GM19328 (cell line): ENCODE measurements around the gene SLIT3.

ENCODE experiments used
- ATAC-seq: cut with Tn5 transposase; IDR thresholded peaks from one replicate; pipeline ENCODE4 v1.9.1; 2021; ENCODE audit warnings: mild to moderate bottlenecking, moderate library complexity; ENCODE audit not compliant: unreplicated experiment

Gene SLIT3

DNA sequence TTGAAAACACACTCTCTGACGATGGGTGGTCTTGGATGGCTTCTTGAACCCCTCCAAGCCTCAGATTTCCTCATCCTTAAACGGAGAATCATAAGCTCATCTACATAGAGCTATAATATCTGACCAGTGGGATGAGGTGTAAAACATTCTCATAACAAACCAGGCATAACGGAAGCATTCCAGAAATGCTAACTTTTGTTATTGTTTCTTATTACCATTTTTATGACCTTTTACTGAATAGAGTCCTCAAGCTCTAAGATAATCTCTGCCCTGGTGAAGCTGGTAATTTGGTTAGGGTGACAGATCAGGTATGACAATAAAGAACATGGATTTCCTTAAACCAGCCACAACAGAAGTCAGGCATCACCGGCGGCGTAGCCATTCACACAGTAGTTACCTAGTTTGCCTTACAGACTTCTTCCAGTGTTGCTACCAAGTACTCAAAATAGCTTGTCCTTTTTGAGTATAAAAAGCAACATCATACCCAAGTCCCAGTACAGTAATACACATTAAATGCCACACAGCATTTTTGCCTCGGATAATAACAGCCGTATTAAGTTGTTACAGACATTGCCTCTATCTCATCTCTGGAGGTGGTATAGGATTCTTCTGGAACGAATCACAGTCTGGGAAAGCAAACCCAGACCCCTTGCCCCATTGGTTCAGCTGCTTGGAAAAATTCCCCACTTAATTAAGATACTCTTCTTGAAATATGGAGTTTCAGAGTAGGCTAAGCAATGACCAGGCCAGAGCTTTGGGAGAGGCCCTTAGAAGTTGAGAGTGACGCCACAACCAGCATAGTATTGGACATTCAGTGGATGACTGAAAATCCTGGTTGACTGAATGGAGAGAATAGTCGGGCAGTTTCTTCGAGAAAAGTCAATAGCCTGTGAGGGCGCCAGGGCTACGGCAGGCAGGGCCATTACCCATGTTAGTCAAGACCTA, 252.5 kb downstream of the SLIT3 start:
- ATAC-seq, result no peak

DNA sequence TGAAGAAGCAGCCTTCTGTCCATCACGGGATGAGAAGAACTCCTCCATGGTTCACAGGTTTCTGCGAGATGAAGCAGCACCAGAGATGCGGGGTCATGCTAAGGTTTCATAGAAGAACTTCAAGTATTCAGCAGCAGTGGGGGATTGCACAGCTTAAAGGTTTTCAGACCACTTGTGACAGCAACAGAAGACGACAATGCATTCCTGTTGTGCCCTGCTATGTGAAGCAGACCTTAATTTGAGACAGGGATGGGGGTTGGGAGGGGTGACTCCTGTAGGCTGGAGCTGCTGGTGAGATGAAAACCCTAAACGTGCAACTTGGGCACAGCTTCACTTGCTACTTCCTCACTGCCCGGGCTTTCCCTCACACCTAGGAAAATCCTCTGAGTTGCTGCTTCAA, 256.0 kb downstream of the SLIT3 start:
- ATAC-seq, result no peak

DNA sequence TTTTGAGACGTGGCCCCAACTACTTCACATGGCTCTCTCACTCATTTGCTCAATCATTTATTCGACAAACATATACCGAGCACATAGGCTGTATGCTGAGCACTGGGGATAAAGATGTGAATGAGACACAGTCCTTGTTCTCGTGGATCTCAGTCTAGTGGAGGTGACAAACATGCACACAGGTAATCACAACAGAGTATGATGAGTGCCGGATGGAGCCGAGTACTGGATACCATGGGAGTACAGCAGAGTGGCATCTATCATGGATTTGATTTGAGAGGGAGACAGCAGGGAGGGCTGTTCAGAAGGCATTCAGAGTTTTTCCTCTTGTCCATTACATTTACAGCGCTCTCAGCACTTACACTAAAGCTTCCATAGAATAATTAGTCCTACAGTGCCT, 259.8 kb downstream of the SLIT3 start:
- no peak for ATAC-seq

DNA sequence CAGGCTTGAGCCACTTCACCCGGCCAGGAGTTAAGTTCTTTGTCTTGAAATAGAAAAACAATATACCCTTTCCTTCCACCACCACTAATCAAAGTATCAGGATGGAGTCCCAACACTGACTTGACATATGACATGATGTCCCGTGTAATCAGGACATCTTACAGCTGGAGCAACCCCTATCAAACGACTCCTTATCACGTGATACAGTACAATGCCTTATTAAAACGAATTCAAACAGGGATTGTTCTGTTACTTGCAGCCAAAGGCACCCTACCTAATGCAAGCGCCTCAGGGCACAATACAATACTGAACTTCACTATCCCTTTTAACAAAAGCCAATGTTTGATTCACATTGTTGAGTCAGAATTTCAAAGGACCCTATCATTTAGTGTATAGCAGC, 261.3 kb downstream of the SLIT3 start:
- no peak for ATAC-seq

DNA sequence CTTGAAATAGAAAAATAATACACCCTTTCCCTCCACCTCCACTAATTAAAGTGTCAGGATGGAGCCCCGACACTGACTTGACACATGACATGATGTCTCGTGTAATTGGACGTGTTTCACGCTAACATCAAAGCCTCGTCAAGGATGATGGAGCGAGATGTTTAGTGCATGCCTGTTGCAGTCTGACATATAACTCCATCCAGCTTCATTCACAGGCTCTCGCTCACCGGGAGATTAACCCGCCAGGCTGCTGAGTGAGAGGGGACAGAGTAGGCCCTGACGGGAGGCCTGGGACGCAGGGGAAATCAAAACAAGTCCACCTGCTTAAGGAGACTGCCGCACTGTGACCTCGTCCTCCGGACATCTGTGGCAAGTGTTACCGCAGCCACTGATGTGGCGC, 263.5 kb downstream of the SLIT3 start:
- no peak for ATAC-seq

DNA sequence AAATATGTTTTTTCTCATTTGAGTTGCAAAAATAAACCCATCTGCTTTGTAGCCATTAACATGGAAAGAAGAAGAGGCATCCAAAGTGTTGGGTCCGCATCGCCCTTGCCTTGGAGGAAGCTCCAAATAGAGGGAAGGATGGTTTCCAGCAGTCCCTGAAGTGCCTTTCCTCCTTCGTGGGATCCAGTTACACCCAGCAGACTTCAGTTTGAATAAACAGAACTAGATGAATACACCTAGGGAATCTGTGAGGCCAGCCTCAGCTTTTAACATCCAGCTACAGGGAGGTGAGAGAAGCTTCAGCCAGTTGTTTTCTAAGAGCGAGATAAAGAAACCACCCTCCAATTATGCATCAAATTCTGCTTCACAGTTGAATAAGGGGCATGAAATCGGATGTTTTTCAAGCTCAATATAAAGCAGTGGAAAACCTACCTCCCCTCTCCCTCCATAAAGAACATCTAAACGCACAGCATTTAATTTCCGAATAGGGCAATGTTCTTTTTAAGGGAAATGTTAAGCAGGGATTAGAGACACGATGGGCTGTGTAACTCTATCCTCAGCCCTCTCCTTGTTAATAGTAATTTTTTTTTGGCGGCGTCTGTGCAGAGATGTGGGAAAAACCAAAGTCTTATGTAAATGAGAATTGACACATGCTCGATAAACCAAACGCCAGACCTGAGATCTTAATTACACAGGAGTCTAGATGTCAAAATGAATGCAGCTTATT, 264.7 kb downstream of the SLIT3 start:
- no peak for ATAC-seq

DNA sequence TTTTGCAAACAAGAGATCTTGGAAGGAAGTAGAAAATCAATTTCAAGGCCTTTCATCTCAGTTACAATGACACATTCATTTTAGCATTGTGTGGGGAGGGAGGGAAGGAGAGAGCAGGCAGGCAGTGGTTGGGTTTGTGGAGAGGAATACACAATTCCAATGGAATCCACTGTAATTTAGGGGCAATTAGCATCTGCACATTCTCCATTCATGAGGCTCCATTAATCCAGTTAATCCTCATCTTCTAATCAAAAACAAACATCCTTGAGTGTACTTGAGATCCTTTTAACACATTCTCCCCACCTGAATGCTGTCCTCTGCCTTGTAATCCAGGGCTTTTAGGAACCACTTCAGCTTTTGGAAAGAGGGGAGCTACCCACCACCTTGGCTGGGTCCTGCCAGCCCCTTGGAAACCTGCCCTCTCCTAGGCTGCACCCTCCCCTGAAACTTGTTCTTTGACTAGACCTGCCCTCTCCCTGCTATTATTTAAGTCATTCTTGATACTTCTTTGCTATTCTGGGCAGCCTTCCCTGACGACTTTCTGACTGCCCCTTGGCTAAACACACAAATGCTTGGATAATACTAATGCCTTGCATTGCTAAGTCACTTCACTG, 271.2 kb downstream of the SLIT3 start:
- ATAC-seq, result no peak

DNA sequence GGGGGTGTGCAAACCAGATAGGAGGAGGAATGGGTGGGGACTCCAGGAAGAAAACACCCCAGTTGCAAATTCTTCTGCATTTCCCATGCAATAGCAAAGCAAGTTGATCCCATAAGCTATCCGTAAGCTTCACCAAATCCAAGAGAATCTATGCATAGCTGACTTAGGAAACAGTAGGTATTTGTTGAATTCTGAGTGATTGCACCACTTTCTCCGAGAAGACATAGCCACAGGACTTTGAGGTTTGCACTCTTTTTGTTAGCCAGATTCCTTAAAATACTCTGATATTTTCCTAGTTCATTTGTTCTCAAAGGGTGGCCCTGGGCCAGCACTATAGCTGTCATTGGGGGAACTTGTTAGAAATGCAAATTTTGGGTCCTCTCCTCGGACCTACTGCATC, 271.9 kb downstream of the SLIT3 start:
- no peak for ATAC-seq

DNA sequence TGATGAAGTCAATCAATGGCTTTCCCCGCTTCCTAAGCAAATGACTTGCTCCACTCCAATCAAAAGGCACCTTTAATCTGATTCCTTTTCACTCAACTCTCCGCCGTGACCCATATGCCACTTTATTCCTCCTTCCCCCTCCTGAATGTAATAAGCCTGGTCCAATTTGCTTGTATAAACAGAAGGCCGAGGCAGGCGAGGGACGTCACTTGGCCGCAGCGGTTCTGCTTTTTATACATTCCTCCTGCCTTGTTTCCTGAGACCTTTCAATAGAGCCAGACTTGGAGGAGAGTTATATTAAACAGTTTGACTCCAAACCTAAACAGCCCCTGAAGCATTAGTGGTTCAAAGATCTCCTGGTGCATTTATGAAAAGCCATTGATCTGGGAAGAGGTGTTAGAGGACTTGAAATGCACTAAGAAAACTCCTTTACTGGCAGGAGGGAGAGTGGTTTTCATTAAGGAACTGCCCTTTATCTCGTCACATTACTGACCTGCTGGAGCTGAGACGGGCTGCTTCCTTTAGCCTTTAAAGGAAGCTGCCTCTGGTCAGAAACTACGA, 273.4 kb downstream of the SLIT3 start:
- ATAC-seq, result no peak

DNA sequence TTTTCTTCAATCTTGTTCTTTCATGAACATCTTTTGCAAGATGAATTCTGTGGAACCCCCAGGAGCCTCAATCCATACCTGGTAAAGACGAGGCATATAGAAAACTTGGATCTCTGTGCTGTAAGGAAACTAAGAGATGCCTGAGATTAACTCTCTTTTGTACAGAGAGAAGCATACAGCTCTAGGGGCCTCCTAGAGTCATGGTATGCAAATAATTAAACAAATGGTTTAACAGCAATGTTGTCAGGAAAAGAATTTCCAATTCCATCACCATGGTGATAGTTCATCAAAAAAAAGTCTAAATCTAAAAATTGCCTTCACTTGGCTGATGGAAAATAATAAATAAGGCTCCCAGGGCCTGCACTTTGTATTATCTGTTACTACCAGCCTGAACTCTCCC, 275.4 kb downstream of the SLIT3 start:
- ATAC-seq, result no peak

DNA sequence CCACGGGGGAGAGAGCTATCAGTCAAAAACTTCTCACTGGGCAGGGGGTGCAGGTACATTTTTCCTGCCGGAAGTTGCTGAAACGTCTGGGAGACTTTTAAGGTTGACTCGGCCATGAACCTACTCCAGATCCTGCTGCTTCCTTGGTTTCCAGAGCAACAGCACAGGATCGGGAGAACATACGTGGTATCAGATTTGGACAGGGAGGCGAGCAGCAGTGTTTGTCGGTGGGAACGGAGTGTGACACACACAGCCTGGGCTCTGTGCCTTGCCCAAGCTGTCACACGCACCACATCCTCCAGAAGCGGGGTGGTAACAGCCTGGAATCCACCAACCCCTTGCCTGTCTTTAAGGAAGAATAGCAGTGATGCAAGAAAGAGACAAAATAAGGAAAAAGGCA, 276.5 kb downstream of the SLIT3 start:
- ATAC-seq, result no peak

DNA sequence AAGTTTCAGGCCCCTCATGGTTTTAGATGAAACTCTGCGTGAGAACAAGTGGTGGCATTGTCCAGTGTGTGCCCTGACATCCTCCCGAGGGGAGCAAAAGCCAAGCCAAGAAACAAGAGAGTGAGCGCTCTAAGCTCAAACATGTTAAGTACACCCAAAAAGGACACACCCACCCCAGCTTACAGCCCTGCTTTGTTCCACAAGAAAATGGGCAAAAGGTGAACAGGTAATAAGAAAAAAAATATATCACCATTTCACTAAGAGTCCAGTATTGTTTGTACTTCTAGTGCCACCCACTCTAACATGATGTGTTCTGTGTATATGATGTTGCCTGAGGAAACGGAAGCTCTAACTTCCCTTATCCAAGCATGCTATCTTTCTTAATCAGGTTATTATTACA, 278.2 kb downstream of the SLIT3 start:
- no peak for ATAC-seq

DNA sequence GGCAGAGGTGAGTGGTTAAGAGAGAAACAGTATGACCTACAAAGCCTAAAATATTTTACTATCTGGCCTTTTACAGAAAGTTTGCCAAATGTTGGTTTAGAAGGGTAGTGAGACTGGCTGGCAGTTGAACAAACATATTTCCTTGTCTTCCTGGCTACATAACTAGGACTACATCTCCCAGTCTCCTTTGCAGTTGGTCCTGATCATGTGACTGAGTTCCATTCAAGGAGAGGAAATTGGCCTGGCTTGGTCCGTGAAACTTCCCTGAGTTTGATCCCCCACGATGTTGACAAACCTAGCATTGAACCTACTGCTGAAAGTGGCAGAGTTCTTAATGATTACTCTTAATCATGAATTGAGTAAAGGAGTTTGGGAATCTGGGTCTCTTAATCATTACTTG, 280.8 kb downstream of the SLIT3 start:
- ATAC-seq, result no peak

DNA sequence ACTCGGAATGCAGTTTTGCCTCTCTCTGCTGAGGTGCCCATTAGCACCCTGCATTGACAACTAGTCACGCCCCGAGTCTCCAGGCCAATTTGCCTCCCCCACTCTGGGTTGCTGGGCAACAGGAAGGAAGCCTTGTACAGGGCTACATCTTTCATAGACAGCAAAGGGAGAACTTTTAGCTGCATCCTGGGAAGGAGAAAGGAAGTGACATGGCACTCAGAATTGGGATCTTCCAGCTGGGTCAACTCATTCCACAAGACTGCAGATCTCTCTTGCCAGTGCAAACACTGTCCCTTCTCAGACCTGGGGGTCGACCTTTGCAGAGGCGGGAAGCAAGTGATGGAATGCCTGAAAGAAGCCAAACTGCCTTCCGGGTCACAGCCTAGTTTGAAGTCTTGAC, 282.0 kb downstream of the SLIT3 start:
- no peak for ATAC-seq

DNA sequence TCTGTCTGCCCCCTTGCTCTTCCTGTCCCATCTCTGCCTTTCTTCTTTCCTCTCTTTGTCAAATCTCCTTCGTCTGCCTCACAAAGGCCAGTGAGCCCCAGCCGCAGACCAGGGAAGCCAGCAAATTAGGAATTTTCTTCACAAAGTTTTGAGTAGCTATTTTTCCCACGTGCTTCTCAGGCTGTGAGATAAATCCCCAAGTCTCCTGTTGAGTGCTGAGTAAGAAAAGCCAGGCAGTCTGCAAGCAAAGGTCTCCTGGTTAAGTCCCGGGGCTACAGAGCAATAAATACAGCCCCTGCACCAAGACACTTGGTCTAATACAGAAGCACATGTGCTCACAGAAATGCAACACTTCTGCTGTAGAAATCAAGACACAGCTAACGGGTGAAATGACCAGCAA, 284.9 kb downstream of the SLIT3 start:
- ATAC-seq, result no peak

DNA sequence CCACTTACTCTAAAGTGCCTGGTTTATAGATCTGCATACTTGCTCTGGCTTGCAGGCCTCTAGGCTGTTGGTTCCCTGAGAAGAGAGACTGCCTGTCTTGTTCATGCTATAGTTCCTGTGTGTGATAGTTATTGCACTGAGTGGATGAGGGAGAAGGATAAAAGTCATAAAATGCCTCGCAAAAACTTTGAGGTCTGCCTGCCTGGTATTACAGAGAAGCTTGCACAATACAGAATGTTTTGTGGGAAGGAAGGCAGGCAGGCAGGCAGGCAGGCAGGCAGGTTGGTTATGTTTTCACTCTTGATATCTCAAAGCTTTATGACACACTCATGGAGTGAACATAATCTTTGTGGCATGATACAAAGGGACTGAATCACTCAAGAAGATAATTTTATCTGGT, 287.1 kb downstream of the SLIT3 start:
- no peak for ATAC-seq

DNA sequence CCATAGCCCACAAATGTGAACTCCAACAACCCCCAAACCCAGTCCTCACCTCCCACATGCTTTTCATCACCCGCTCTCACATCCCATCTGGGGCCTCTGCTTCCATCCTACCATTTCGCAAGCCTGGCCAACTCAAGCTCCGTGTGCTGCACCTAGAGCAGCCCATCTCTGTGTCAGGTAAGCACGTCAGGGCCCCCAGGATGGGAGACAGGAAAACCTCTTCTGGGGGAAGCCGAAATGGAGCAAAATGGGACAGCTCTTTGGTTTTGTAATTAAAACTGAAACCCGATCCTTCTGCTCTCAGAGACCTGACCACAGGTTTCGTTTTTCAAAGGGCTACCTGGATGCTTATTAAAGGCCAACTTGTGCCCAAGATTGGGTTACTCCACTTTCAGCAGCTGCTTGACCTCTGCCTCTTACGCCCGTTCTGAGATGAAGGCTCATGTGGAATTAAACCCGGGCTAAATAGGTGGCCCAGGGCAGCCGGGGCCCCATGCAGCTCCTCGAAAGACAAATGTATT, 287.7 kb downstream of the SLIT3 start:
- ATAC-seq, result no peak

DNA sequence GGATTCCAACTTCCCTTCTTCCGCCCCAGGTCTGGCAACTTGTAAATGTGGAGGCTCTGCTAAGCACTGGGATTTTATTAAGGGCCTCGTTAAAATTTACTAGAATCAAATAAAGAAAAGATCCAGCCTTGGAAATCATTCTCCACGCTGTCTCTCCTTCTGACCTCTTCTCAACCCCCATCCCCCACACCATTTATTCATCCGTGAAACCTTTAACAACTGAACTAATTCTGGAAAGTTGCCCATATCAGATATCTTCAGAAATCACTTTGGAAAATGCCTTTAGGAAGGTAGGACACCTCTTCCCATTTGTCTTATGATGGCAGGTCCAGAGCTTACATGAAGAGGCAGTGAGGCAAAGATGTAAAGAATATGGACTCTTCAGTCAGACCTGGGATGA, 288.5 kb downstream of the SLIT3 start:
- ATAC-seq, result no peak

DNA sequence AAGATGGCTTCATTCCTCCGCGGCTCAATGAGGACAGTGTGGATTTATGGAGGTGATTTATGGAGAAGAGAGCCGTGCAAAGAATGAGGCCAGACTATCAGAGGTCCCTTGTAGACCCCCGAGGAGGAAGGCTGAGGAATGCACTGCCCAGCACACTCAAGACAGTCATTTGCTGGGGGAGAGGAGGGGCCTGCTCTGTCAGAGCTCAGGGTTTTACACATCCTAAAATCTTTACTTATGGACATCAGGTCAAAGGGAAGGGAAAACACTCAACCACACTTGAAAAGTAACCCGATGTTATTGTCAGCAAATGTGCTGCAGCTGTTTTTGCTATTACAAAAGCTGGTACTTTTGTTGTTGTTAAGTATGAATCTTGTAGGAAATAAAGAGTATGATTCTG, 289.5 kb downstream of the SLIT3 start:
- ATAC-seq, result no peak

DNA sequence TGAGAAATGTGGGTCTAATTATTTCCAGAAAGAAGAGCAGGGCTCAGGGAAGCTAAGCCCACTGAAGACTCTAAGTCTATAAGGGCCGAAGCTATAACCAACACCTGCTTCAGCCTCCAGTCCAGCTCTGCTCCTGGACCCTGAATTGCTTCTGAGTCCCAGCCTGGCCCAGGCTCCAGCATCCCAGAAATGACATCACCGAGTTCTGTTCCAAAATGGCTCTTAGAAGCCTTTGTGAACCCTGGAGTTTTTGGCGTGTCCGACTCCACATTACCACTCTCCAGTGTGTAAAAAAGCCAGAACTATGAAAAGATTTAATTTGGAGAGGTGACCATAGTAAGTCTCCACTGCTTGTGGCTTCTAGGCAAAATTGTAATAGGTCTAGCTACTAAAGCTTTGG, 289.9 kb downstream of the SLIT3 start:
- no peak for ATAC-seq

DNA sequence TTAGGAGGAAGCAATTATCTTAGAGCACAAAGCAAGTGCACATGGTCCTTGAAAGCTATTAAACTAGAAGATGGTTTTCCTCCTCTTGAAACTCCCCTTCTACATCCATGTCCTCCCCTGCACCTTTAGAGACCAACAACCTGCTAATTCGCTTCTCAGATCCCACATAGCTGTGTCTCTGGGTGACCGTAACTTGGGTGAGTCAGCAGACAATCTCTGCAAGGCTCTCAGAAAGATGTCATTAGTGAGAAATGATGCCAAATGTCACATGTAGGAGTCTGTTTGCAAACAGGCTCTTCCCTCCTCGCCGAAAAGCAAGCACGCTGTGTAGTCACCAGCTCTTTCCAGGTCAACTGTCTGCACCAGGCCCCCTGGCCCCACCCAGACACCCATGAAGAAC, 291.8 kb downstream of the SLIT3 start:
- ATAC-seq, result no peak
